Esophagus muscularis mucosa (tissue), 4 donors: ENCODE results near the gene RFPL3. TPM values are rescaled to one million over a fixed set of nuclear protein-coding genes. Genes with fewer than 3 reads are reported as not detected.

Experiments
- DNase-seq: peaks from one replicate; pipeline ENCODE4 v3.0.0-alpha.2; 2017; ENCODE audit errors: extremely low spot score
- H3K27ac ChIP-seq, 4 donors: fragments of 200-600 bp; sonication (generic); replicated peaks in 1 of 4; 1 replicate in 3 of 4; 2 replicates in 1 of 4; pipeline ENCODE4 v1.5.1; 2016 to 2019; ENCODE audit warnings: mild to moderate bottlenecking in 1 of 4
- H3K27me3 ChIP-seq, 4 donors: fragments of 200-600 bp; sonication (generic); one replicate each; pipeline versions ENCODE4 v1.5.1 to v1.6.0; 2016 to 2019
- H3K36me3 ChIP-seq, 4 donors: fragments of 200-600 bp; sonication (generic); one replicate each; pipeline ENCODE4 v1.5.1; 2016 to 2019
- H3K4me1 ChIP-seq, 4 donors: fragments of 200-600 bp; sonication (generic); one replicate each; pipeline ENCODE4 v1.5.1; 2016 to 2019
- H3K4me3 ChIP-seq, 4 donors: fragments of 200-600 bp; sonication (generic); 1 replicate in 2 of 4; 2 replicates in 2 of 4; pipeline ENCODE4 v1.5.1; 2016 to 2019; ENCODE audit warnings: mild to moderate bottlenecking in 4 of 4, moderate library complexity in 1 of 4
- H3K9me3 ChIP-seq, 4 donors: fragments of 200-600 bp; sonication (generic); 1 replicate in 3 of 4; 2 replicates in 1 of 4; pipeline ENCODE4 v1.5.1; 2016 to 2019
- EP300 ChIP-seq: sonication (generic); formaldehyde crosslinking; IDR thresholded peaks from one replicate; pipeline ENCODE4 v1.6.1; 2017; ENCODE audit warnings: antibody characterized with exemption
- POLR2A ChIP-seq: fragments of 450-650 bp; IDR thresholded peaks from one replicate; pipeline ENCODE4 v1.6.1; 2017; ENCODE audit warnings: antibody characterized with exemption, moderate library complexity, mild to moderate bottlenecking, low read depth
- POLR2AphosphoS5 ChIP-seq, 2 donors: sonication (generic); formaldehyde crosslinking; IDR thresholded peaks; one replicate each; pipeline ENCODE4 v1.6.1; 2017; ENCODE audit warnings: antibody characterized with exemption in 2 of 2
- WGBS: methylation state at CpG from one replicate; pipeline ENCODE4 v1.1.5; 2018; 5-methylcytosine and 5-hydroxymethylcytosine counted together
- intact Hi-C: fragments of 100-400 bp; cut with DNase I; formaldehyde crosslinking; loops from one replicate; pipeline ENCODE4 v1.15.1; 2023
- total RNA-seq, 4 donors: library from RNA; depleted of rRNA; stranded (reverse); fragments of >200 nt; gene quantifications; one replicate each; pipeline versions ENCODE4 v1.1.0 to v1.2.1, GENCODE V29; 2016
- TF ChIP-seq, protein P1 (sequence below), 3 experiments: fragments of 200-600 bp in 2 of 3; fragments of 450-650 bp in 1 of 3; sonication (generic) in 2 of 3; IDR thresholded peaks; one replicate each; pipeline ENCODE4 v1.5.1; 2017 to 2019; ENCODE audit warnings: antibody characterized with exemption in 3 of 3, mild to moderate bottlenecking in 2 of 3, moderate library complexity in 1 of 3

RFPL3 gene
- total RNA-seq, 4 donors from 2014 or later: not detected

DNA sequence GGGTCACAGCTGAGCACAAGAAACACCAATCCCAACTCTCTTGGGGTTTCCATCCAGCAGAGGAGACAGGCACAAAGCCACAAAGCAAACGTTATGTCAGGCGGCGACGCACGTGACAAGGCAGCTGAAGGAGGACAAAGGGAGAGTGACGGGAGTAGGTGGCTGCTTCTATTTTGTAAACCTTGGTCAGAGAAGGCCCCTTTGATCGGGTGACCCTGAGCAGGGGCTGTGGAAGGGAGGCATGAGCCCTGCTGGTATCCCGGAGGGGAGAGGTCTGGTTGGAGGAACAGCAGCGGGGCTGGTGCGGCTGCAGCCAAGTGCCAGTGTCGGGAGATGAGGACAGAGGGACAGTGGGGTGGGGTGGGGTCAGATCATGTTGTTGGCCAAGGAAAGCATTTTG is 17.3 kb upstream of the RFPL3 start:
- intact Hi-C loops: no loop called here
- Histone ChIP-seq H3K36me3 (no peaks in the 10 kb centered on the region), H3K27me3 (peaks cover 0 to 32% (median 0%) of the 10 kb centered on the region in 4 donors), H3K4me3 (no peak overlapping the region), H3K4me1 (peaks cover 0 to 13% (median 7%) of the 10 kb centered on the region in 4 donors), H3K9me3 (no peaks in the 10 kb centered on the region), H3K27ac (no peak overlapping the region)
- whole genome bisulfite sequencing: 76% methylated on average over 11 of the region's 11 CpGs
- no peak for DNase-seq
- TF ChIP-seq, protein P1, sequence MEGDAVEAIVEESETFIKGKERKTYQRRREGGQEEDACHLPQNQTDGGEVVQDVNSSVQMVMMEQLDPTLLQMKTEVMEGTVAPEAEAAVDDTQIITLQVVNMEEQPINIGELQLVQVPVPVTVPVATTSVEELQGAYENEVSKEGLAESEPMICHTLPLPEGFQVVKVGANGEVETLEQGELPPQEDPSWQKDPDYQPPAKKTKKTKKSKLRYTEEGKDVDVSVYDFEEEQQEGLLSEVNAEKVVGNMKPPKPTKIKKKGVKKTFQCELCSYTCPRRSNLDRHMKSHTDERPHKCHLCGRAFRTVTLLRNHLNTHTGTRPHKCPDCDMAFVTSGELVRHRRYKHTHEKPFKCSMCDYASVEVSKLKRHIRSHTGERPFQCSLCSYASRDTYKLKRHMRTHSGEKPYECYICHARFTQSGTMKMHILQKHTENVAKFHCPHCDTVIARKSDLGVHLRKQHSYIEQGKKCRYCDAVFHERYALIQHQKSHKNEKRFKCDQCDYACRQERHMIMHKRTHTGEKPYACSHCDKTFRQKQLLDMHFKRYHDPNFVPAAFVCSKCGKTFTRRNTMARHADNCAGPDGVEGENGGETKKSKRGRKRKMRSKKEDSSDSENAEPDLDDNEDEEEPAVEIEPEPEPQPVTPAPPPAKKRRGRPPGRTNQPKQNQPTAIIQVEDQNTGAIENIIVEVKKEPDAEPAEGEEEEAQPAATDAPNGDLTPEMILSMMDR (IDR thresholded peaks at IDR 0.05): no peak
- TF ChIP-seq POLR2AphosphoS5 (IDR thresholded peaks at IDR 0.05) (no peak), POLR2A (no peak), EP300 (no peak)

DNA sequence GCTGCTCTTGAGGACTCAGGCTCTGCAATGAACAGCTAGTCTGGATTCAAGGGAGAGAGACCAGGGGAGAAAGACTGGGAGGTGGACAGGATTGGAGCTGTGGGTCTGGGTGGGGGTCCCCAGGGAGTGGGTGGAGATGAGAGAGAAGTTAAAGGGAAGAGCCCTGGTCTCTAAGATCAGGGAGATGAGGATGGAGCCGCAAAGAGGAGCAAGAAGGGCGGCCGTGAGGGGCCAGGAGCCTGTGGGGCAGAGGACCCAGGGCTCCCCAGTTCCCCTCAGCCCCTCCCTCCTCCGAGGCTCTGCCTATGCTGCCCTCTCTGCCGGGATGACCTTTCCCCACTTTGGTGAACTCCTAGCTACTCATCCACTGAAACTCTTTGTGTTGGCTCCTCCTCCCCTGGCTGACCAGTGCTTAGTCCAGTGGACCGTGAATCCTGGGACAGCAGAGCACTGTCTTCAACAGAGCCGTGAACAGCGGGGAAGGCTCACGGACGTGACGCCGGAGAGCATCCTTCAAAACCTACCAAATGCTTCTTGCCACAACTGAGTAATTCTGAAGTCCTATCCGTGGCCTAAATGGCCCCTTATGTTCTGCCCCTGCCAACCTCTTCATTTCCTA is 16.4 kb upstream of the RFPL3 start:
- intact Hi-C loops: no loop called here
- Histone ChIP-seq H3K4me1 (peaks cover 0 to 12% (median 5%) of the 10 kb centered on the region in 4 donors), H3K4me3 (no peak overlapping the region), H3K36me3 (no peaks in the 10 kb centered on the region), H3K27me3 (peaks cover 0 to 32% (median 0%) of the 10 kb centered on the region in 4 donors), H3K9me3 (peaks cover 0 to 3% (median 0%) of the 10 kb centered on the region in 4 donors), H3K27ac (no peak overlapping the region)
- no peak for DNase-seq
- WGBS: 86% methylated on average over 11 of the region's 13 CpGs
- no peak for TF ChIP-seq POLR2A
- TF ChIP-seq, protein P1 (IDR thresholded peaks at IDR 0.05): no peak
- no peak for TF ChIP-seq POLR2AphosphoS5 (IDR thresholded peaks at IDR 0.05)

DNA sequence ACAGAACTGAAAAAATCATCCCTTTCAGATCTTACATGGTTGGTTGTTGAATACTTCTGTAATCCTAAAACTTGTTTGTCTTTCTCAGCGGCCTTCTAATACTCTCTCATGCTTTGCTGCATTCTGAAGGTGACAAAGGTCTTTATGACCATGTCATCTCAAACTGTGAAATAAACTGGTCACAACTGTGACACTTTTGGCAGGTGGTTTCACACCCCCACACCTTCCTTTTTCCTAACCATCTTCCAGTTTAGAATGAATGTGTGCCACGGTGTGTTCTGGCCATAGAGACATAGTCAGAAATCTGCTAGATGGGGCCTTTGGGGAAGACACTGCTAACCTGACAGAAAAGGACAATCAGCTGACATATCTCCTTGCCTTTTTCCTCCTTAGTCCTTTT is 14.7 kb upstream of the RFPL3 start:
- Histone ChIP-seq H3K27ac (no peak overlapping the region), H3K4me3 (no peak overlapping the region), H3K9me3 (peaks cover 0 to 4% (median 0%) of the 10 kb centered on the region in 4 donors), H3K4me1 (no peaks in the 10 kb centered on the region), H3K36me3 (no peaks in the 10 kb centered on the region), H3K27me3 (peaks cover 0 to 32% (median 0%) of the 10 kb centered on the region in 4 donors)
- intact Hi-C loops: no loop called here
- no peak for DNase-seq
- TF ChIP-seq POLR2A (no peak), EP300 (no peak), POLR2AphosphoS5 (IDR thresholded peaks at IDR 0.05) (no peak)
- TF ChIP-seq, protein P1 (IDR thresholded peaks at IDR 0.05): no peak
- WGBS: 73% methylated on average over 2 of the region's 2 CpGs

DNA sequence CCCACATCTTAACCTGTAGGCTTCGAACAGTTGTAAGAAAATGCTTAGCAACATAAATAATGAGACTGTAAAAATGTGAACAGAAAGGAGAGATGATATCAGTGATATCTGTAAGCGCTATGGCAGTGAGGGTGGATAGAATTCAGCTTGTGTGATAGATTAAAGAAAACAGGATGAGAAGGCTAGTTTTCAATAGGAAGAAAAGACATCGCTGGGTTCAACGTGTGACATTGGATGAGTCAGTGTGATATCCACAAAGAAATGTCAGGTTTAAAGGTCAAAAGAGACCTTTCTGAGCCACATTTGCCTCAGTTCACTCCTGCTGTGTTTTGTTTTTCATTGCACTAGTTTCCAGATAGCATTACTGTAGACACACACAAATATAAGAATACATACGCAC is 13.7 kb upstream of the RFPL3 start:
- Histone ChIP-seq H3K4me1 (no peaks in the 10 kb centered on the region), H3K27ac (no peak overlapping the region), H3K9me3 (peaks cover 0 to 4% (median 0%) of the 10 kb centered on the region in 4 donors), H3K4me3 (no peak overlapping the region), H3K36me3 (no peaks in the 10 kb centered on the region), H3K27me3 (peaks cover 0 to 24% (median 0%) of the 10 kb centered on the region in 4 donors)
- DNase-seq: no peak
- no peak for TF ChIP-seq EP300
- no peak for TF ChIP-seq POLR2AphosphoS5 (IDR thresholded peaks at IDR 0.05)
- no peak for TF ChIP-seq POLR2A
- TF ChIP-seq, protein P1 (IDR thresholded peaks at IDR 0.05): no peak
- whole genome bisulfite sequencing: 59% methylated on average over 5 of the region's 5 CpGs
- intact Hi-C loops: no loop called here
